ENCODE measurements around the gene MS4A14. TPM values are rescaled to one million over a fixed set of nuclear protein-coding genes. Genes with fewer than 3 reads are reported as not detected.
A peak's percentile ranks its signal among the peaks of the same experiment; 100 is the strongest.

MS4A14 gene
- total RNA-seq, 1 experiment from 2014 or later, result not detected

- no peaks in the 10 kb centered on the region for H3K36me3 ChIP-seq (ENCODE audit: control insufficient read depth, insufficient read depth, low read length)
- H3K9me3 ChIP-seq (ENCODE audit: control insufficient read depth, insufficient read depth, low read depth, low read length), result no peaks in the 10 kb centered on the region
- ChIA-PET POLR2A (no interaction called here), CTCF (no interaction called here)
- no TSS peak for BruUV-seq (replicated peaks)
- intact Hi-C loops (cut with micrococcal nuclease; ENCODE audit: unreplicated experiment) (no loop called here), in situ Hi-C loops (cut with HindIII; ENCODE audit: low pct_unique_long_range_greater_than_20kb, low sequenced_read_pairs) (no loop called here)
- peaks cover 29% of the 10 kb centered on the region for H3K4me1 ChIP-seq (ENCODE audit: control insufficient read depth, insufficient read depth, low read length)
- H3K27ac ChIP-seq (ENCODE audit: low read length), result peak overlapping the region; percentile 39; the same call in 1 of the 2 replicates
- no peaks in the 10 kb centered on the region for H3K27me3 ChIP-seq (ENCODE audit: control insufficient read depth, insufficient read depth, low read length)
- ATAC-seq (no peak), DNase-seq (ENCODE audit: low read depth, low spot score) (no peak)
- no peak for TF ChIP-seq REST (IDR thresholded peaks at IDR 0.05; ENCODE audit: insufficient read depth in 1 of 2, low read depth in 2 of 2, low read length in 1 of 2)
- no peak for TF ChIP-seq POLR2AphosphoS5 (IDR thresholded peaks at IDR 0.05; ENCODE audit: low read depth, low read length)
- TF ChIP-seq TCF7L2 (IDR thresholded peaks at IDR 0.05; ENCODE audit: low read depth, low read length), result no peak
- no peak for TF ChIP-seq CTCF (IDR thresholded peaks at IDR 0.05)
- no peak for TF ChIP-seq SIN3A (IDR thresholded peaks at IDR 0.05; ENCODE audit: borderline replicate concordance, insufficient read depth, low read depth, low read length)
- no peak overlapping the region for H3K4me3 ChIP-seq (ENCODE audit: low read depth in 2 of 2, low read length in 2 of 2)
Measured at GRCh38 chr11:60367009-60367408, 29.2 kb upstream of the MS4A14 start.

GRCh38 chr11:60367896-60368295 lies 28.4 kb upstream of the MS4A14 start:
- BruUV-seq (replicated peaks), result no TSS peak
- DNase-seq (ENCODE audit: low read depth, low spot score), result no peak
- H3K4me3 ChIP-seq (ENCODE audit: low read depth in 2 of 2, low read length in 2 of 2), result no peak overlapping the region
- TF ChIP-seq TCF7L2 (IDR thresholded peaks at IDR 0.05; ENCODE audit: low read depth, low read length) (no peak), POLR2AphosphoS5 (IDR thresholded peaks at IDR 0.05; ENCODE audit: low read depth, low read length) (no peak), REST (IDR thresholded peaks at IDR 0.05; ENCODE audit: insufficient read depth in 1 of 2, low read depth in 2 of 2, low read length in 1 of 2) (no peak), CTCF (IDR thresholded peaks at IDR 0.05) (no peak), SIN3A (IDR thresholded peaks at IDR 0.05; ENCODE audit: borderline replicate concordance, insufficient read depth, low read depth, low read length) (no peak)
- H3K4me1 ChIP-seq (ENCODE audit: control insufficient read depth, insufficient read depth, low read length), result peaks cover 29% of the 10 kb centered on the region
- CTCF ChIA-PET, result no interaction called here
- H3K36me3 ChIP-seq (ENCODE audit: control insufficient read depth, insufficient read depth, low read length), result no peaks in the 10 kb centered on the region
- no peaks in the 10 kb centered on the region for H3K9me3 ChIP-seq (ENCODE audit: control insufficient read depth, insufficient read depth, low read depth, low read length)
- POLR2A ChIA-PET, result no interaction called here
- H3K27ac ChIP-seq (ENCODE audit: low read length), result 0 out of 2 replicates have a peak overlapping the region, but pooled peaks have one; percentile 48
- intact Hi-C loops (cut with micrococcal nuclease; ENCODE audit: unreplicated experiment), result no loop called here
- H3K27me3 ChIP-seq (ENCODE audit: control insufficient read depth, insufficient read depth, low read length), result no peaks in the 10 kb centered on the region
- no peak for ATAC-seq
- in situ Hi-C loops (cut with HindIII; ENCODE audit: low pct_unique_long_range_greater_than_20kb, low sequenced_read_pairs), result no loop called here
